Activated T-helper 2 cell treated with anti-CD3 and anti-CD28 coated beads, Interferon-gamma antibody, Interleukin-2, Interleukin-4, amounts not matched to agents 10 μg/mL and 5 μg/mL and 100 μg/mL, durations not matched to agents 14 hours and 24 hours and 36 hours (primary cell): ENCODE results near the gene TNKS1BP1. TPM values are rescaled to one million over a fixed set of nuclear protein-coding genes. Genes with fewer than 3 reads are reported as not detected.
A peak's percentile ranks its signal among the peaks of the same experiment; 100 is the strongest.

Source experiments
- DNase-seq: peaks from one replicate; pipeline ENCODE4 v3.0.0; 2021; ENCODE audit warnings: low spot score
- H3K27ac Mint-ChIP-seq: one replicate; pipeline ENCODE4 v1.8.0; 2021; ENCODE audit warnings: mixed read lengths
- H3K27me3 Mint-ChIP-seq: one replicate; pipeline ENCODE4 v1.8.0; 2021; ENCODE audit warnings: low read depth, mixed read lengths
- H3K36me3 Mint-ChIP-seq: one replicate; pipeline ENCODE4 v1.8.0; 2021; ENCODE audit warnings: low read depth, mixed read lengths
- H3K4me1 Mint-ChIP-seq: one replicate; pipeline ENCODE4 v1.8.0; 2021; ENCODE audit warnings: low read depth, mixed read lengths
- H3K4me3 Mint-ChIP-seq: one replicate; pipeline ENCODE4 v1.8.0; 2021; ENCODE audit warnings: low read depth, mild to moderate bottlenecking, moderate library complexity, mixed read lengths
- H3K9me3 Mint-ChIP-seq: one replicate; pipeline ENCODE4 v1.8.0; 2021; ENCODE audit warnings: mixed read lengths
- intact Hi-C: fragments of 100-400 bp; cut with micrococcal nuclease; formaldehyde crosslinking; loops from one replicate; pipeline ENCODE4 v1.15.1; 2023
- total RNA-seq: library from RNA; stranded (reverse); gene quantifications from 2 replicates; pipeline ENCODE4 v1.2.3, GENCODE V29; 2022

The TNKS1BP1 gene
- total RNA-seq, 1 donor from 2014 or later, result 16.5 TPM

DNA sequence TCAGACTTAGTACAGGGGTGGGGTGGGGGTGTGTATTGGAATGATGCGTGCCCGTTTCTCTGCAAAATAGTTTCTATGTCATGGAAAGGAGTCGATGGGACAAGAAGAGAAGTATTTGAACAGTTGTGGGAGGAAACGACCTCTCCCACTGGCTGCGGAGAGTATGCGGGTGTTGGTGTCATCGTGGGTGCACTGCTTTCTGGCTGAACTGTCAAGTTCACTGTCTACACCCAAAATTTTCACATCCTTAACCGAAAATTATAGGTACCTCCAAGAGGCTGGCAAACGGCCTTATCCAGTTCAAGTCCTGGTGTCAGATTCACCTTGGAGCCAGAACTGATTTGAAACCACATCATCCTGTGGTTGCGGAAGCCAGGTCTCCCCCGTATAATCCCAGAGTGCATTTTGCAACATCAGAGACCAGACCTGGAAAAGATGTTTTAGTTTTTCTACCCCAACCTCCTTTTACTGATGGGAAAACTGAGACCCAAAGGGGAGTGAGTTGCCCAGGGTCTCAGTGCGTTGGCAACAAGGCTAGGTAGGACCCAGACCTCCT lies 11.4 kb upstream of the TNKS1BP1 start:
- Mint-ChIP-seq H3K4me1 (peaks cover 29% of the 10 kb centered on the region), H3K36me3 (peaks cover 39% of the 10 kb centered on the region), H3K27me3 (peaks cover 12% of the 10 kb centered on the region), H3K4me3 (peak overlapping the region; percentile 85), H3K27ac (peak overlapping the region; percentile 95), H3K9me3 (no peaks in the 10 kb centered on the region)
- intact Hi-C loops, result loop anchor here (5.0 to 10.0 kb wide), 3 partner anchors 91 to 459 kb away; partner anchors contain the start of genes SLC43A3 and YPEL4
- DNase-seq, result peak; percentile 23

DNA sequence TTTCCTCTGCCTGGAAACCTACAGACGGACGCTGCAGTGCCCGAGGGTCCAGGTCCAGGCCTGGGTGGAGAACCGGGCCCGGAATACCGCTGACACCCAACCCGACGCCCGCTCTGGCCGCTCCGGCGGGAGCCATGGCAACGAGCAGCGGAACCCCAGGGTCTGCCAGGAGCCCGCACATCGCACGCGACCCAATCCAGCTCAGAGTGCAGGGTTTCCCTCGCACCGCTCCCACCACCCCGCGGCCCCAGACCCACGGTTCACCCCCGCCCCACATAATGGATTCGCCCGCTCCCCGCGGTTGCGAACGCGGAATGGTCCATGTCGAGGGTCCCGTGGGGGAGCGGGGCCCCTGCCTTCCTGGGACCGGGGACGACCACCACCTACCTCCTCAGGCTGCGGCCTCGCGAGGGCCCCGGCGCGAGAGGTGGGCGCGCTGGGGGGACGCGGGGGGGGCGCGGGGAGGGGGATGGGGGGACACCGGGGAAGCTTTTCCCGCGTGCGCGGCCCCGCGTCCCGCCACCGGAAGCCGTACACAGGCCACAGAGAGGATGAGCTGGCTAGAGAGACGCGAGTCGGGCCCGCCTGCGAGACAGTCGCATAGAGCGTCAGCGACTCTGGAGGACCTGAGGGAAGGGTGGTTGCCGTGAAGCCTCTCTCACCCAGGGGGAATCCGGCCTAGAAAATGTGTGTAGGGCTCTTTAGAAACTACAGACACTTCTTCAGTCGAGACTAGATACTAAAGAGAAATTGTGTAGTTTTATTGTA lies 10.8 kb upstream of the TNKS1BP1 start, which contains the start of gene SSRP1:
SSRP1 (minus strand) TSS at position 550 of the 768 bp plus-strand sequence. CDS start 771 bp downstream, outside the sequence.
- H3K9me3 Mint-ChIP-seq, result no peaks in the 10 kb centered on the region
- peaks cover 46% of the 10 kb centered on the region for H3K36me3 Mint-ChIP-seq
- peaks cover 10% of the 10 kb centered on the region for H3K27me3 Mint-ChIP-seq
- H3K27ac Mint-ChIP-seq, result peak within 1 kb of the TSS; percentile 95
- peak within 1 kb of the TSS; percentile 92 for H3K4me3 Mint-ChIP-seq
- DNase-seq, result peak; percentile 81
- intact Hi-C loops, result loop anchor here (1.0 to 10.0 kb wide), 6 partner anchors 10 to 459 kb away; partner anchors contain the start of genes SLC43A3, TIMM10 and YPEL4
- H3K4me1 Mint-ChIP-seq, result peaks cover 29% of the 10 kb centered on the region

DNA sequence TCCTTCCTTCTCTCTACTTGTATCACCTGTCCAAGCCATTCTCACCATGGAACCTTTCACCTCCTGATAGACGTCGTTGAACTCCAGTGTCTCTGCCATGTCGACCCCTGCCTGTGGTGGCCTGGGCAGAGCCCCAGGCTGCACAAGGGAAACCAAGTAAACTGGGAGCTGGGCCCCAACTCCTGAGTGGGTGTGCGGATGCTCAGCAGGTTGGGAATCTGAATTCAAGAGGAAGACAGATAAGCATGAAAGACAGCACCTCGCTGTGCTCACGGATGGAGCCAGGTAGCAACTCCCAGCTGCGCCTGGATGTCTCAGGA lies 10.2 kb upstream of the TNKS1BP1 start:
- H3K27ac Mint-ChIP-seq, result peak overlapping the region; percentile 63
- intact Hi-C loops, result loop anchor here (1.0 to 10.0 kb wide), 6 partner anchors 10 to 460 kb away; partner anchors contain the start of genes SLC43A3, TIMM10 and YPEL4
- peak overlapping the region; percentile 92 for H3K4me3 Mint-ChIP-seq
- H3K9me3 Mint-ChIP-seq, result no peaks in the 10 kb centered on the region
- H3K36me3 Mint-ChIP-seq, result peaks cover 51% of the 10 kb centered on the region
- no peak for DNase-seq
- peaks cover 6% of the 10 kb centered on the region for H3K27me3 Mint-ChIP-seq
- peaks cover 34% of the 10 kb centered on the region for H3K4me1 Mint-ChIP-seq

DNA sequence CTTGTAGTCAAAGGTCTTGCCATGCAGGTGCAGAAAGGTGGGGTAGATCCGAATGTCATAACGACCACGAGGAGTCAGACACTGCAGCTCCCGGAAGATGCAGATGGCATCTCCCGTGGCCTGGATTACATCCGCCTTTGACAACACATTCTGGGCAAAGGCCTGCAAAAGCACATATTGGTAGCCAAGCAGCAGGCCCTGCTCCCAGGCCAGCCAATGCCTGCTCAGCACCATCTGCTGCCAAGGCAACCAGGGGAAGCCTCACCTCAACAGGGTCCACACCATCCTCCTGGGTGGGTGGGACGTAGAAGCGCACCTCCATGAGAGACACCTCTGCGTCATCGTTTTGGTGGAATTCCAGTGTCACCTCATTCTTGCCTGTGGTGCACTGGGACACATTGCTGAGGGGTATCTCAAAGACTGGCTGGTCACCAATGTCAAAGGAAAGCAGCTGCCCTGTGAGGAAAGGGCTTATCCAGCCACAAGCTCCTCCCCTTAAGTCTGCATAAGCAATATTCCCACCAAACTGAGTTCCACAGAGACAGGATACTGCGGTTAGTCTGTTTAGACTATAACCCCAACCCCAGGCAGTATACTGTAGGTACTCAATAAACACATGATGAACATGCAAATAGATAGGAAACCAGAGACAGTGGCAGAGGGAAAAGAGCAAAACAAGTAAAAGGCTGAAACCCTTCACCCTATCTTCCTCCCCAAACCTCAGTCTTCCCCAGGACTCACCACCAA lies 8.1 kb upstream of the TNKS1BP1 start:
- intact Hi-C loops, result loop anchor here (10.0 kb wide), 1 partner anchor 462 kb away; no protein-coding TSS in a partner anchor
- H3K4me1 Mint-ChIP-seq, result peaks cover 46% of the 10 kb centered on the region
- peaks cover 71% of the 10 kb centered on the region for H3K36me3 Mint-ChIP-seq
- no peak for DNase-seq
- H3K27me3 Mint-ChIP-seq, result no peaks in the 10 kb centered on the region
- no peaks in the 10 kb centered on the region for H3K9me3 Mint-ChIP-seq
- H3K4me3 Mint-ChIP-seq, result no peak overlapping the region
- no peak overlapping the region for H3K27ac Mint-ChIP-seq

DNA sequence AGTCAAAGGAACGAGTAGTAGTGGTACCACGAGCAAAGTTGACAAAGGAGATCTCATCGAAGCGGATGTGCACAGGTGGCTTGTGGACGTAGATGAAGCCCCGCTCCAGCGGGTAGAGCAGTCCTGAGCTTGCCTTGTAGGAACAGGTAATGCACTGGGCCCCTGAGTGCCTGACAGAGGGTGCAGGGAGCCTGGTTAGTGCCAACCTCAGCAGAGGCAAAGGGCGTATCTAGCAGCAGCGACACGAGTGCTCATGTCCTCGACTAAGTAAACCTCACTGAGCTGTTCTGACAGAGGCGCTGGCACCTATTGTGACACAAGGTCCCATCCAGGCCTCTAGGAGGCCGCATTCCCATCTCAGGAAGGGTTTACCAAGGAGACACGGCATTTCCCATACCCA lies 7.0 kb upstream of the TNKS1BP1 start:
- no peaks in the 10 kb centered on the region for H3K27me3 Mint-ChIP-seq
- no peak overlapping the region for H3K27ac Mint-ChIP-seq
- no peak overlapping the region for H3K4me3 Mint-ChIP-seq
- H3K4me1 Mint-ChIP-seq, result peaks cover 54% of the 10 kb centered on the region
- H3K36me3 Mint-ChIP-seq, result peaks cover 83% of the 10 kb centered on the region
- H3K9me3 Mint-ChIP-seq, result no peaks in the 10 kb centered on the region
- DNase-seq, result no peak
- intact Hi-C loops, result loop anchor here (10.0 kb wide), 1 partner anchor 463 kb away; no protein-coding TSS in a partner anchor

DNA sequence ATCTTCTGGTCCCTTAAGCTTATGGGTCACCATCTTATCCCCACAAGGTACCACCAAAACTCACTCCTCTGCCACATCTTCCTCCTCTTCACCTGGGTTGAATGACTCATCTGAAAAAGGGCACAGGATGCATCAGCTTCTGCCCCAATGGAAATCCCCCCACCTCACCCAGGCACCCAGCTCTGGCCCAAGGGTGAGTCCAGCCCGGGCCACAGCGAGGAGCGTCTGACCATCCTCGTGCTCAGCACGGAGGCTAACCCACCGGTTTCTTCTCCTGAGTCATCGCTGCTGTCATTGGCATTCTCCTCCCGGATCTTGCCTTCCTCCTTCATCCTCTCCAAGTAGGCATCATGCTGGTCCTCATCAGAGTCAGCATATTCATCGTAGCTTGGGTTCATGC lies 5.3 kb upstream of the TNKS1BP1 start:
- Mint-ChIP-seq H3K4me1 (peaks cover 60% of the 10 kb centered on the region), H3K27ac (peak overlapping the region; percentile 55), H3K27me3 (no peaks in the 10 kb centered on the region), H3K9me3 (no peaks in the 10 kb centered on the region), H3K36me3 (peaks cover 99% of the 10 kb centered on the region), H3K4me3 (no peak overlapping the region)
- intact Hi-C loops, result loop anchor here (10.0 kb wide), 1 partner anchor 465 kb away; no protein-coding TSS in a partner anchor
- no peak for DNase-seq

DNA sequence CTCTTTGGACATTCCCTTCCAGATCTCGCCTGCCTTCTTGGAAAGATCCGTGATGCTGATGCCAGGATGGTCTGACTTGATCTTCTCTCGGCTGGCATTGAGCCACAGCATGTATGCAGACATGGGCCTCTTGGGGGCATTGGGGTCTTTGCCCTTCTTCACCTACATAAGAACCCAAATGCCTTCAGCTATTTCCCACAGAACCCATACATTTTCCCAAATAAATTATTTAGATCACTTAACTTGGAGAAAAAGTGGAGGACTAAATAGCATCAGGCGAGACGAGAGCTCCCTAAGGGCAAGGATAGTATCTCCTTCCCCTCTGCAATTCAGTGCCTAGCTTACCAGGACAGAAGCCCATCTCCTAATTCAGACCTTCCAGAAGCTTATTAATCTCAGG lies 3.0 kb upstream of the TNKS1BP1 start:
- Mint-ChIP-seq H3K4me3 (no peak overlapping the region), H3K27me3 (no peaks in the 10 kb centered on the region), H3K4me1 (peaks cover 45% of the 10 kb centered on the region), H3K36me3 (peaks cover 76% of the 10 kb centered on the region), H3K27ac (peak overlapping the region; percentile 5), H3K9me3 (no peaks in the 10 kb centered on the region)
- intact Hi-C loops, result no loop called here
- no peak for DNase-seq

DNA sequence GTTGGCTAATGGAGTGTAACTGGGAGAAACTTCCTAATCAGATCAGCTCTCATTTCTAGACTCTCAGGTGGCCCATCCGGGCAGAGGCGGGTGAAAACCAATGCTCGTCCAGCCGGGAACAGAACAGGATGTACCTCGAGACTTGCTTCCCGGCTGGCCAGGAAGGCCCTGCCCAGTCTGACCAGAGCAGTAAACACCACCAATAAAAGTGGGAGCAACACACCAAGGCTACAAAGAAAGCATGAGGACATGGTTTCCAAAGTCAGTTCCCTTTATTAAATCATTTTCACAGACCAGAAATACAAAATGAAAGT lies 940 bp upstream of the TNKS1BP1 start:
- H3K9me3 Mint-ChIP-seq, result no peaks in the 10 kb centered on the region
- H3K36me3 Mint-ChIP-seq, result peaks cover 55% of the 10 kb centered on the region
- peak overlapping the region; percentile 84 for H3K4me3 Mint-ChIP-seq
- peak overlapping the region; percentile 92 for H3K27ac Mint-ChIP-seq
- H3K27me3 Mint-ChIP-seq, result no peaks in the 10 kb centered on the region
- intact Hi-C loops, result loop anchor here (1.0 to 2.0 kb wide), 3 partner anchors 10 to 387 kb away; partner anchors contain the start of genes MED19, SSRP1 and TMX2
- no peak for DNase-seq
- peaks cover 56% of the 10 kb centered on the region for H3K4me1 Mint-ChIP-seq

DNA sequence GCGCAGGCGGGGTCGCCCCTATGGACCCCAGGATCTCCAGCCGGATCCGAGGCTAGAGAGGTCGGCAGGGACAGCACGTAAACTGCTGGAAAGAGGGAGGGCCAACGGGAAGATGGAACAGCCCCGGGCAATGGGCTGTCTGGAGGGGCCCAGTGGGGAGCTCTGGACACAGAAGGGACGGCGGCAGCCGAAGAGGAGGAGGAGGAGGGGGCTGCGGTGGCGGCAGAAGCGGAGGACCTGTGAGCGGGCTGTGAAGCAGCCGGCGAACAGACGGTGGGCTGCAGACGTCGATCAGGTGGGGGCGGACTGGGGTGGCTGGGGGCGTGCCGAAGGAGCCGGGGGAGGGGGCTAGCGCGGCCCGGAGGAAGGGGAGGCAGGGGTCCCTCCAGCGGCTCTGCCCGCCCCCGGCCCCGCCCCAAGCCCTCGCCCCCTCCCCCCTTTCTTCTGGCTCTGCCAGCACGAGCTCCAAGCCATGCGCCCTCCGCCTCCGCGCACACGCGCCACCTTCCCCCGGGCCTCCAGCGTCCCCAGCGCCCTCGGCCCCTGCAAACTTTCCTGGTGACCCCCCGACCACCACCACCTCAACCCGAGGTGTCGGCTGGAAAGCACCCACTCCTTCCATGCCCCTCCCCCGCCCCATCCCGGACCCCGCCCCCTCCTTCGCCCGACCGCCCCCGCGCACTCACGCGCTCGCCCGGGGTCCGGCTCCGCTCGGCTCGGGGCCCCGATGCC lies 432 bp downstream of the TNKS1BP1 start:
- peak overlapping the region; percentile 74 for H3K27ac Mint-ChIP-seq
- peaks cover 42% of the 10 kb centered on the region for H3K36me3 Mint-ChIP-seq
- peak overlapping the region; percentile 84 for H3K4me3 Mint-ChIP-seq
- intact Hi-C loops, result loop anchor here (1.0 to 2.0 kb wide), 2 partner anchors 13 to 342 kb away; no protein-coding TSS in a partner anchor
- H3K4me1 Mint-ChIP-seq, result peaks cover 45% of the 10 kb centered on the region
- no peaks in the 10 kb centered on the region for H3K27me3 Mint-ChIP-seq
- no peaks in the 10 kb centered on the region for H3K9me3 Mint-ChIP-seq
- no peak for DNase-seq

DNA sequence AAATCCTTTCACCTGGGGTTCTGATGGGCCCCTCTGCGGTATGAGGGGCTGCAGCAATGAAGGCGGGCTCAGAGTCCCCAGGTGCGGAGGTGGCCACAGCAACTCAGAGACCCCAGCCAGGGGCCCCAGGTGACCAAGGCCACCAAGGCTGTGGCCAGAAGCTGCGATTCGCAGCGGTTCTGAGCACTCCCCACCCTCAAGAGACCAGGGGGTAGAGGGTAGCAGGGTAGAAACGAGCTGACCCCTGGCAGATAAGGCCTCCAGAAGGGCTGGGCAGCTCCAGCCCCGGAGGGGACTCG lies 948 bp downstream of the TNKS1BP1 start:
- no peak for DNase-seq
- Mint-ChIP-seq H3K36me3 (peaks cover 36% of the 10 kb centered on the region), H3K27ac (peak overlapping the region; percentile 74), H3K4me1 (peaks cover 44% of the 10 kb centered on the region), H3K9me3 (no peaks in the 10 kb centered on the region), H3K27me3 (no peaks in the 10 kb centered on the region), H3K4me3 (peak overlapping the region; percentile 84)
- intact Hi-C loops, result loop anchor here (1.0 to 2.0 kb wide), 2 partner anchors 13 to 343 kb away; no protein-coding TSS in a partner anchor

DNA sequence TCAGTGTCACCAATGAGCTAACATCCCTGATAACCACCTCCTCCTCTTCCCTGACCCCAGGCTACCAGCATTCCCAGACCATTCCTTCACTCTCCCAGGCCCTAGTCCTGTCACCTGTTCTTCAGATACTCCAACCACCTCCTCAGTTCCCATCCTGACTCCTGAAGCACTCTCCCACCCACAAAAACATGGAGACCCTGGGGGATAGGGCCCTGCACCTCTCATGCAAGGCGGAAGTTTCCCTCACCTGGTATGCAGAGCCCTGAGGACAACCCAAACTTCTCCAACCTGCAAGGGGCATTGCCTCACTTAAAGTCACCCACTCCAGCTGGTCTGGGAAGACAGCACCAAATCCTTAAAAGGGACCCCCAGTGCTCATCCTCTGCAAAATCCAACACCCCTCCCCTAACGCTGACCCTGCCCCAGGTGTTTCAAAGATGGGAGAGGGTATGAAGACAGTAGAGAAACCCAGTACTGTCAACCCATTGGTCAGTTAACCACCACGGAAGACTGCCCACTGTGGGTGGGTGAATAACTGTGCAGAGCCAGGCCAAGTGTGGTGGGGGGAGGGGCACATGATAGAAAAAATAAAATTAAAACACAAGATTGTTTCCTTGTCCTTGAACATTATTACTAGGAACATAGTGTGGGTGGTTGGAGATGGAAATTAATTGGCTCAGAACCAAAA lies 1.4 kb downstream of the TNKS1BP1 start:
- intact Hi-C loops, result no loop called here
- no peaks in the 10 kb centered on the region for H3K9me3 Mint-ChIP-seq
- H3K36me3 Mint-ChIP-seq, result peaks cover 32% of the 10 kb centered on the region
- DNase-seq, result no peak
- H3K4me3 Mint-ChIP-seq, result peak overlapping the region; percentile 84
- no peaks in the 10 kb centered on the region for H3K27me3 Mint-ChIP-seq
- peaks cover 40% of the 10 kb centered on the region for H3K4me1 Mint-ChIP-seq
- peak overlapping the region; percentile 40 for H3K27ac Mint-ChIP-seq
